RPMI7951 (cell line): ENCODE measurements around the gene MAPK10. TPM values are rescaled to one million over a fixed set of nuclear protein-coding genes. Genes with fewer than 3 reads are reported as not detected.

ENCODE experiments used
- DNase-seq: peaks from one replicate; pipeline ENCODE4 v3.0.0-alpha.2; 2012; ENCODE audit warnings: low read depth
- total RNA-seq: library from RNA; depleted of rRNA; stranded (reverse); fragments of >200 nt; shearing (Covaris generic); gene quantifications from 2 replicates; pipeline ENCODE4 v1.2.3, GENCODE V29; 2014; rRNA removed

MAPK10 gene
- total RNA-seq: 14.5 and 15.0 TPM in 2 replicates

DNA sequence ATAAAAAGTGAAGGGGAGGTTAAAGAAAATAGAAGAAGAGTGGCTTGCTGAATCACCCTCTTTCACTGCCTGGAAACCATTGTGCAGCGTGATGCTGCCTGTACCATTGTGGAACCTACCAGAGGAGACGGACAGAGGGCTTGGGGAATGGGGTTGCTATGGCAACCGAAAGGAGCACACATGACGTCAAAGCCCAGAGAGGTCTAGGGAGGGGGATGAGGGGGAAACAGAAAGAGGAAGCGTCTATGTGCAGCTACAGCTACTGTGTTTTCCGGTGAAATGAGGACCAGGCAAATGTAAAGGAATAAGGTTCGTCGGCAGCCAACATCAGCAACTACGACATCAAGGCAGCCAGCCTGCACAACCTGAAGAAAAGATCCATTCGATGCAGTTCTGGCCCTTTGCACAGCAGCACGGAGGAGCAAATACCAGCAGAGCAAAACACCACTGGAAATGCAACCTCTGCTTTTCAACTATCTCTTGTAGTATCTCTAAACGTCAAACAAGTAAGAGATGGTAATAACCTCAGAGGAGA lies at the start of gene MAPK10:
Gene MAPK10, minus strand, starts transcription at position 110 of the 535 bp plus-strand sequence.
- peak; percentile 70 for DNase-seq

DNA sequence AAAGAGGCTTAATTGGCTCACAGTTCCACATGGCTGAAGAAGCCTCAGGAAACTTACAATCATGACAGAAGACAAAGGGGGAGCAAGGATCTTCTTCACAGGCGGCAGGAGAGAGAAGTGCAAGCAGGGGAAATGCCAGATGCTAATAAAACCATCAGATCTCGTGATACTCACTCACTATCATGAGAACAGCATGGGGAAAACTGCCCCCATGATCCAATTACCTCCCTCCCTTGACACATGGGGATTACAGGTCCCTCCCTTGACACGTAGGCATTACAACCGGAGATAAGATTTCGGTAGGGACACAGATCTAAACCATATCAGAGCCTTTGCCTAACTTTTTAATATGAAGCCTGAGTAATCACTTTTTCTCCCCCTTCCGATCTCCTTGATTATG lies 43.7 kb upstream of the MAPK10 start:
- no peak for DNase-seq

DNA sequence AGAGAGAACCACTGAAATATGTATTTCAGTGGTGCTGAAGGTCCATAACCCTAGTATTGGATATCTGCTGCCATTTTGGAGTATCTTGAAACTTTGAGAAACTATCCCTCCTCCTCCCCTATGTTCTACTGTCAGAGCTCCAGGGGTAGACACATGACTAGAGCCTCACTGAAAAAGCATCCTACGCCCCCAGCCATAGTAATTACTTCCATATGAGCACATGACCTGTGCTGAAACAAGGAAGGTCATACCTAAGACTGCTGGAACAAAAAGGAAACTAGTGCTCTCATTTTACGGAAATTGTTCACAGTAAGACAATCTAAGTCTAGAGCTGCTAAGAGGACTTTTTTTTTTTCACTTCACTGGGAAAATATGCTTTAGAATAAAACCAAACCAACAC lies 42.0 kb upstream of the MAPK10 start:
- DNase-seq: peak; percentile 34

DNA sequence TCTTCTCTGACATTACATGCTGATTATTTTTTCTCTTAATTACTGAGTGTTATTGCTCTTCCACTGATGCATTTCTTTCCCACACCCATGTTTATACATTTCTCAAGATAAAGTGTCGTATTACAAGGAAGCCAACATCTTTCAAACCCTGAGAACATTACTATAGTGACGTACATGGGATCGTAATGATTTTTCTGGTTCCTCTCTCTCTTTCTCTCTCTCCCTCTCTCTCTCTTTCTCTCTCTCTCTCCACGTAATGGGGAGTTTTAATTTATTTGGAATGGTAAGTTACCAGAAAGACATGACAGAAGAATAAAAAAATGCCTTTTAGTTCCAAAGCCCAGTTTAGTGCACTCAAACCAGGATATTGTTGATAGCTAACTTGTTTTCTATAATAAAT lies 40.4 kb upstream of the MAPK10 start:
- DNase-seq: no peak

DNA sequence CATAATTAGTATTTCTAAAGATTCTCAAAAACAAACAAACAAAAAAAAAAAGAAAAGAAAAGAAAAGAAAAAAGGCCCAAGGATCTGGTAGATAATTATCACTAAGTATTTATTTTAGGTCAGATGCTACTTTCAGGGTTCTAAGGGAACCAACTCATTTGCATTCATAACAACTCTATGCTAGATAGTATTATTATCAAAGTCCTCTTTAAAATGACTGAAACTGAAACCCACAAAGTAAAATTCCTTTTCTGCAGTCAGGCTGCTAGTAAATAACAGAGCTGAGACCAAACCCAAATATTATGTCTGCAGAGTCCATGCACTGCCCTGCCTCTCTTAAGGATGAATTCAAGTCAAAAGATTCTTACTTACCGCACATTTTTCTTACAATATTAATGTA lies 38.3 kb upstream of the MAPK10 start:
- DNase-seq: no peak

DNA sequence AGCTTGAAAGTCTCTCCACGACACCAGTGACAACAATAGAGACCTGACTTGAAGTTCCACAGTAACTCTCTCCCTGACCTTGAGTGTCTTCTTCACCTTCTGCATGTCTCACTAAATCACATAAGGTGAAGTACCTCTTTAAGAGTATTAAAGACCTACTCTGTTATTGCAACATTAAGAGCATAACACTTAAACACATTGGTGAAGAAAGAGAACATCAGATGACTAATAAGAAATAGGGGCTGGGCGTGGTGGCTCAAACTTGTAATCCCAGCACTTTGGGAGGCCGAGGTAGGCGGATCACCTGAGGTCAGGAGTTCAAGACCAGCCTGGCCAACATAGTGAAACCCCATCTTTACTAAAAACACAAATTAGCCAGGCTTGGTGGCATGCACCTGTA lies 33.9 kb upstream of the MAPK10 start:
- DNase-seq: no peak

DNA sequence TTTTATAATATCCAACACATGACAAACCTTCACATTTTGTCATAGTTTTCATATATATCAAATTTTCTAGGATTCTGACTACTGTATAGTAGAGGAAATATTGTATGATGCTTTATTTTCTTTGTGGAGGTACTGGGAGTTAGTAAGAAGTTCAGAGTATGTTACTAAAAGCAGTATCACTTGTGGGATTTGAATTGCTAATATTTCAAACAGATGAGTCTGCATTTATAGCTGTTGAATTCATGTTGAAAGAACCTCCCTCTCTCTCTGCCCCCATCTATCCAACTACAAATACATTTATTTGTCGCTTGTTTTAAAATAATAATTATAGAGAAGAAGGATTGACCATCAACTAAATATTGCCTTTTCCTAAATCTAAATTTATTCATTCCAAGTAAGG lies 29.8 kb upstream of the MAPK10 start:
- no peak for DNase-seq

DNA sequence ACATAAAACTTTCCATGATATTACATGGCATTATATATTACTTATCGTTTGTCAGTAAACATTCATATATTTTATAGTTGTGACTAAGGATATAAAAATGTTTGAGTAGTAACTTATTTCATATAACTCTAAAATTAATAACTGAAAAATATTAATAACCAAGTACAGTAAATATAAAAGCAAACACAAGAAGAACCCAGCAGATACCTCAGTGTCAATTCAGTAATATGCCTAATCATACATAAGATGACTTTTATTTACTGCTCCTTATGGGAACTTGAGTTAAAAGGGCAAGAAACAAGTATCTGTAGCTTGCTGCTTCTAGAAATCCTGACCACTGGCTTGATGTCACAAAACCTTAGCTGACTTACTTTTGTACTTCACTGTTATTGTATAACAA lies 28.4 kb upstream of the MAPK10 start:
- DNase-seq: no peak

DNA sequence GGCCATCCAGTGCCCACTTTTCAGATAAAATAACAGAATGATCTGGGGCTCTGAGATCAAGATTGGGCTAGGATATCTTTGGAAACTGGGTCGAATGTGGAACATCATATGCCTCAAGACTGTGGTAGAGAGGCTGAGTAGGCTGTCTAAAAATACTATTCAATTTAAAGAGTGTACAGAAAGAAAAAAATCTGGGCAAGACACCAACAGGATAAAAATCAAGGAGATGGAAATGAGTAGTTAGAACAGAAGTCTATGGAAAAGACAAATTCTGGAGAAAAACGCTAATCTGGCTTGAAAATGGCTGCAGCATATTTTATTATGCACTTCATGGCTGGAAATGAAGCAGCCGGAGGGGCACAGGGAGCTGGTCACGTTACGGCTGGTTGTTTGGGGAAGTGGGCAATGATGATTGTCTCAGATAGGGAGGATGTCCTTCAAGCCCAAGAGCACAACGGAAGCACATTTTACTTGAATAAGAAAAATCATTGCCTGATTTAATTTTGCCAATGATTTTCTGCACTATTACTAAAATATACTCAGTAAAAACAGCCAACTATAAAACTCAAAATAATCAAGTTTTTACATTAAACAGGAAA lies 27.1 kb upstream of the MAPK10 start:
- no peak for DNase-seq

DNA sequence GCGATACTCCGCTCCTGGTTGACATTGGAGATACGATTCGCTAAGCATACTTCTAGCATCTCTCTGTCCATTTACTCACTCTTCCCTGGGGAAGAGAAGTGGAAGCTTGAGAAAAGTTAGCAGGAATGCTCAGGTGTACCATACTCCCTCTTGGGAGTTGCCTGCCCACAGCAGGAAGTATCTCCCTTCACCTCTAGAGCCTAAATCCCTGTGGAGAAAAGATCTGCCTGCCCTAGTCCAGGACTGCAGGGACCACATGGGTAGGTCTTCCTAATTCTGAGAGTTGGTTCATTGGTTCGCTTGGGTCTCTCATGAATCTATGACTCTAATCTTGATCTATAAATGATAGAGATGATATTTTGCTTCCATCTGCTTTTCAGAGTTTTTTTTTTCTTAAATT lies 26.3 kb upstream of the MAPK10 start:
- DNase-seq: no peak

DNA sequence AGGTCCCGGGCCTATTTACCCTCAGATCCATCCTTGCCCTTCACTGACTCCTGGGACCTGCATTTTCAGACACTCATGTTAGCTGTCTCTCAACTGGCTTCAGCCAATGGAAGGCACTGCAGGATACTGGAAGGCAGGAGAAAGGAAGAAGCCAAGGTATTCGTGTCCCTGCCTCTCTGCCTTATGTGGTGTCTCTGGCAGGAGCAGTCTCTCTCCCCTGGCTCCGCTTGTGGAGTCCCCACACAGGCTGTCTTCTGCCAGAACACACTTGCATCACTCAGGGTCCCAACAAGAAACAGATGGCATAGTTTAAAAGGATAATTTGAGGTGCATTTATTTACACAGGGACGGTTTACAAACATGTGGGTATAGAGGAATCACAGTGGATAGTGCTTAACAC lies 21.6 kb upstream of the MAPK10 start:
- no peak for DNase-seq

DNA sequence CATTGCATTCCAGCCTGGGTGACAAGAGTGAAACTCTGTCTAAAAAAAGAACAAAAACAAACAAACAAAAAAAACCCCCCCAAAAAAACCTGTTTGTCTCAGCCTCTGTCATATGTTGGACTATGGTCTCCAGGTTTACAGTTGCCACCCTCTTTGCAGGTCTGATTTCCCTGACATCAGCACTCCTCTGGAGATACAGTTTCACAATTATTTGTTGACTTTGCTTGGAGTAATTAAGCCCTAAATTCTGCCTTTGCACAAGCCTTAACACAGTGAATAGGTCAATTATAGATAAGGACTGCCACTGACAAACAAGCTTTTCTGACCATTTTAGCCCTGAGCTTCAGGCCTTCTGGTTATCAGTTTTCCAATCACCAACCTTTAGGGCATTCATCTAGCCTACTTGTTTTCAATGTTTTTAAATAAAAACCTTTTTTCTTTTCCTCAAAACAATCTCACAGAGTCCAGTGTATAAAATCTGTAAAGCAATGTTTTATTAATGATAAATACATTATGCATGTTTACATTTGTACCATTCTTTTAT lies 20.4 kb upstream of the MAPK10 start:
- DNase-seq: no peak

DNA sequence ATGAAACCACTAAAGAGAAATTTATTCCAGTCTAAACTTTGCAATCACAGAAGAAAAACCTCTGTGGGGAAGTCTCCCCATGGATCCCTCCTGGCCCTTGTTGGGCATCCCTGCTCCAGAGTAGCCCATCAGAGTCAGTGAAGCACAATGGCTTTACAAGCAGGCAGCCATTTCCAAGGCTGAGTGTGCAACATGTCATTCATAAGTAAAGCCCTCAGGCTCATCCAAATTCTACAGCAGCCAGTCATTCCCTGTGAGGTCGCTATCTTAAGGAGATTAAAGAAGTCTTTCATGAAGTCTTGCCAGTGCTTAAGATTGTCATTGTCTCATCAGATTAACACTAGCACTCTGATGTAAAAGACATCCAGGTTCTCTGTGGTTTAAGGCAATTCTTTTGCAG lies 17.0 kb upstream of the MAPK10 start:
- peak; percentile 14 for DNase-seq

DNA sequence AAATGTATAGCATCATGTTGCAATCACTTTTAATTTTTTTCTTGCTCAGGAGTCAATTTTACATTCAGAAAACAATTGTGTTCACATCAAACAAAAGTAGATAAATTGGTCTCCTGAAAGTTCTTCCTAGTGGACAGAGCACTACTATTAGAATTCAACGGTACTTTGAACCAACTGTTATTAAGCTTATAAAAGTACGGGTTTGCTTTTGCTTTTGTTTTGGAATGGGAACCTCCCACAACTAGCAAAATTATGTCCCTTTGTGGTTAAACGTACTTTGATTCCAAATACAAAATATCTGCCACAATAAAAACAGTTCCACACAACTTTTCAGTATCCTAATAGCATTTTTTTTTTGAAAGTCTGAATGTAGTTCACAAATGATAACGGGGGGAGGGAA lies 8.6 kb upstream of the MAPK10 start:
- DNase-seq: no peak

DNA sequence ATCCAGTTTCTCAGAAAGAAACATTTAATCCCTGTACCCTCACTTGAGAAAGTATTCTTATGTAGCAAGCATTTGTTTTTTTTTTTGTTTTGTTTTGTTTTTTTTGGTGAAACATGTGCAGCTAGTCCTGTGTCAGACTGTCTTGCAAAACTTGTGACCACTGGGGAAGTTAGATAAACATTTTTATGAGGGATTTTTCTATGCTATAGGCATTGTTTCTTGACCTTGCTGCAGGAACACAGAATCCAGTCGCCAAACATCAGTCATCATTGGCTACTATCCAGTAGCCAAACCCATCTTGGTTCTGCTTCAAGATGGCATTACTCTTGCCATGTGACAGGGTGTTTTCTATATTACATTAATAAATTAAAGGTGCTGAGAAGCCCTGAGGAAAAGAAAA lies 7.7 kb upstream of the MAPK10 start:
- peak; percentile 9 for DNase-seq

DNA sequence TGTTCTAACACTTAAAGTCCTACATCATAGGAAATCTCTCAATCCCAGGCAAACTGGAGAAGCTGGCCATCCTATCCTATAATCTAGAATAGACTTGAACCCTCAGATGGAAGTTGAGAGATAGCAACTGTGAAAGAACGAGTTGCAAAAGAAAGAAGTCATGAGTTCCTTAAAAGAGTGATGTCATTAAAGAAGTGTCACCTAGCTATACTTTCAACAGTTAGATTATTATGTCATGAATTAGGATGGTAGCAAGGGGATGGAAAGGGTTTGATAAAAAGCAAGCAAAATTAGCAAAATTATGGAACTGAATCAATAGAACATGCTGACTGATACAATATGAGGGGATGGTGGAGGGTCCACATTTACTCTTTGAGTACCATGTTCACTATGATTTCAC lies 7.1 kb upstream of the MAPK10 start:
- no peak for DNase-seq

DNA sequence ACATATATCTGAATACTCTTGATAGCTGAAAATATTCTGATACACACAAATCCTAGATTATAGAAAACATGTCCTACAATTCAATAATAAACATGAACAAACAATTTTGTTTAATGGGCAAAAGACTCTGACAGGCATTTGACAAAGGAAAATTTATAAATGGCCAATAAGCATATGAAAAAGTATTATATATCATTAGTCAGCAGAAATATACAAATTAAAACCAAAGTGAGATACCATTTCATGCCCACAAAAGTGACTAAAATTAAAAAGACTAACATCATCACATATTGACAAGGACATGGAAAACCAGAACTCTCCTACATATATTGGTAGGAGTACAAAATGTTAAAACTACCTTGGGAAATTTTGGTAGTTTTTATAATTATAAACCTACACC lies 2.7 kb upstream of the MAPK10 start:
- DNase-seq: no peak

DNA sequence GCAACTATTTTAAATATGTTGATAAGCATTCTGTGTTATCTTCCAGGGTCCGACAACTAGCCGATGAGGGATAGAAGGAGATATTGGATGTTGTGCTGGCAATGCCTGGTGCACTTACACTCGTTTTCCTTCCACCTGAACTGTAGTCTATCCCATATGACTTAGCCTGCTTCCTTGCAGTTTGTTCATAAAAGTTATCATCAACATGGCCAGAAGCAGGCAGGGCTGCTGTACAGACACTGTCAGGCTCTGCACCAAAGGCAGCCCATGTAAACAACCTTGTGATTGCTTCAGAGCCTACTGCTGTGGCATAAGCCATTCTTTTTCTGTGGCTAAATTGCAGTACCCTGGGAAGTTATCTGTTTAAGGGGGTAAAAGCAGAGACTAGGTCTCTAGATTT lies 1.6 kb downstream of the MAPK10 start:
- no peak for DNase-seq

DNA sequence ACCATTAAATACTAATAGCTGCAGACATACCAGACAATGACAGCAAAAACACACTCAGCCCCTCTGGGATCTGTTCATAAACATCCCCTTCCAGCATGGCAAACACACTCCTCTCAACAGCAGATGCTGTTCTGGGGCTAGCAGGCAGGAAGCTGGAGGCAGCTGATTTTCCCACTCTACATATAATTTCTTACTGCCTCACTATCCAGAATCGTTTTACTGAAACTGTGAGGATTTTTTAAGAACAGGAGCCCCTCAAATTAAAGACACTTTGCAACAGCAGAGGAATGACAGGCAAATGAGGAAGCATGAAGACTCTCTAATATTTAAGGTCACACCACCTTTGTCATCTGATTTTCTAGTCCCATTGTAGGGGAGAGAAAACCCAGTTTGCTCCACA lies 2.2 kb downstream of the MAPK10 start:
- DNase-seq: no peak

DNA sequence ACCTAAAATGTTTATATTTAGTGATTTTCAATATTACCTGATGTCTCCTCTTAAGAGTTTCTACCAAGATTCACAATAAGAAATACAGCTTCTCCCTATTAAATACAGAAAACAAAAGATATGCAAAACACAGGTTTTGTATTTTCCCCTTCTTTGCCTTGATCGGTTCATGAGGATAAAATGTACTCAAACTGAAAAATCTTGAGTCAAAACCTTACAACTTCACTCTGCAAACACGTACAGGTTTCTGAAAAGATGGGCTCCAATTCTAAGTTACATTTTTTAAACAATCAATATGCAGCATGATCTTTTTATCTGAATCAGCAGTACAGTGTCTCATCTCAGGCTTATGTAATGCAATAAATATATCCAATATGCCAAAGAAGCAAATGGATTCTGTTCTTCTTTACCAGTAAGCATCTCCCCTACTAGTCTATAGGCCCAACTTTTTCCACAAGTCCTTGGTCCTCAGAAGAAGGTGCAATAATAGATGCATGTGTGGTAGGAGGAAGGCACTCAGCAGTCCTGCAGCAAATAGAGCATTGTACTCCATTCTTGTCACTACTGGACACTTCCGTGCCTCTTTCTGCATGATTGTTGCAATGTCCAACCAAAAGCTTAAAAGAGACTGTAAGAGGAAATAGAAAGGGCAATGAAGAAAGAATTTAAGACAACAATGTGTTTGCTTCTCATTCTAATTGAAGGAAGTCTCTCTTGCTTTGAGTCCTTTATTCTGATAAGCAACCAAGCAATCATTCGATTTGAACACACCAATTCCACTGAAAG lies 3.2 kb downstream of the MAPK10 start:
- DNase-seq: no peak

DNA sequence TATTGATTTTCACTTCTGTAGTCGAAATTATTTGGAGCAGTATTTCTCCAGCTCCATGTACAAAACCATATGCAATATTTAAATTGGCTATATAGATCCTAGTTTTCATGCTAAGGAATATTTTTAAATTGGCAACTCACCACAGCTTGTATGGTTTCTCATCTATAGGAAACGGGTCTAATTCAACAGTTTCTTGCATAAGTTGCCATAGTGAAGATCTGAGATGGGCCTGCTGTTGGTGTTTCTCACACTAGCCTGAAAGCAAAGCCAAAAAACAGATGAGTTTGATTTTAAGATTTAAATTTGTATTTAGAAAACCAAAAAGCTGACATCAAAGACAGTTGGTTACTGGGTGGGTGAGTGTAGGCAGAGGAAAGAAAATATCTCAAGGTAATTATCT lies 5.5 kb downstream of the MAPK10 start:
- no peak for DNase-seq

DNA sequence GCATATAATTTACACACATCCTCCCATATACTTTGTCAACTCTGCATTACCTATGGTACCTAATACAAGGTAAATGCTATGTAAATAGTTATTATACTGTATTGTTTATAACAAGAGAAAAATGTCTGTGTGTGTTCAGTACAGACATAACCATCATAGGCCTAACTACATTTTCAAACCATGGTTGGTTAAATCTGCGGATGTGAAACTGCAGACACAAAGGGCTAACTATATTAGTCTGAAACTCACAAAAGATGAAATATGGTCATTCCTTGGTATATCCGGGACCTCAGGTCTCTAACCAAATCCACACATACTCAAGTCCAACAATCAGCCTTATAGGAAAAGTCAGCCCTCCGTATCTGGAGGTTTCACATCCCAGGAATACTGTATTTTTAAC lies 13.5 kb downstream of the MAPK10 start:
- no peak for DNase-seq

DNA sequence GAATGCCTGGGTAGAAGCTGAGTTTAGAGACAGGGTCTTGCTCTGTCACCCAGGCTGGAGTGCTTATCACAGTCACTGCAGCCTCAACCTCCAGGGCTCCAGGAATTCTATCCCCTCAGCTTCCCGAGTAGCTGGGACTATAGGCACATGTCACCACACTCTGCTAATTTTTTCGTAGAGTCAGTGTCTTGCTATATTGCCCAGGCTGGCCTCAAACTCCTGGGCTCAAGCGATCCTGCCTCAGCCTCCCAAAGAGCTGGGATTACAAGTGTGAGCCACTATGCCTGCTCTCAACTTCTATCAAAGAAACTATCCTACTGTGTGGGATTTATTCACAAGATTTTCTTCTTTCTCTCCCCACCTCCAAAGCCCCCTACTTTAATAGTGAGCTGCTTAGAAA lies 15.7 kb downstream of the MAPK10 start:
- no peak for DNase-seq
